CD1c-positive myeloid dendritic cell (primary cell): ENCODE data around the gene AP3S2.
"Not testable (repeated sequence)": the region's sequence is repeated elsewhere in the genome, so short reads cannot be mapped to it uniquely, and the experiment has no call there.

ENCODE experiments used
- DNase-seq: peaks from one replicate; pipeline ENCODE4 v3.0.0-alpha.2; 2016; ENCODE audit errors: extremely low spot score

AP3S2 gene

DNA sequence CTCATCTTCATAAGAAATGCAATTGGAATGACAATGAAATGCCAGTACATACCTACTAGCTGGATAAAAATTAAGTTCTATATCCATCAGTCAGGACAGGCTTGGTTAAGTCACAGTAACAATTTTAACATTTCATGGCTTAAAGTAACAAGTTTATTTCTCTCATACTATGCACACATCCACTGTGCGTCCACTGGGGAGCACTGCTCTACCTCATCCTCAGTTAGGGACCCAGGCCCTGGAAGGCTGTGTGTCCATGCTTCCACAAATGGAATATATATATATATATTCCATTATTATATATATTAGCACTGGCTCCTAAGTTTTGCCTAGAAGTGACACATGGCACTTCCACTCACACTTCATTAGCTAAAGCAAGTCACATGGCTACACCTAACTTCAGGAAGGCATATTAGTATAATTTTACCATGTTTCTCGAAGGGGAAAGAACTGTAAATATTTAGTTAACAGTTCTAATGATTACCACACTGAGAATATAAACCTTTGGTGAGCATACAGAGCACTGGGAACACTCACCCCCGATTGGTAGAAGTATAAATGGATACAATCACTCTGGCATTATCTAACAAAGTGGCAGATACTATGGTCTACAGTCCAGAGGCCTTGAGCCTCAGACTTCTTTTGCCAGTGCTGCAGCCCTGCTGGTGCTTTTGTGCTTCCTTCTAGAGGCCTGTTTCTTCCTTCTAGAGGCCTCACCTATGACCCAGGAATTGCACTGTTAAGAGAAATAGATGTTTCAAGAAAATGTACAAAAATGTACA lies 28.6 kb downstream of the AP3S2 start:
- no peak for DNase-seq

DNA sequence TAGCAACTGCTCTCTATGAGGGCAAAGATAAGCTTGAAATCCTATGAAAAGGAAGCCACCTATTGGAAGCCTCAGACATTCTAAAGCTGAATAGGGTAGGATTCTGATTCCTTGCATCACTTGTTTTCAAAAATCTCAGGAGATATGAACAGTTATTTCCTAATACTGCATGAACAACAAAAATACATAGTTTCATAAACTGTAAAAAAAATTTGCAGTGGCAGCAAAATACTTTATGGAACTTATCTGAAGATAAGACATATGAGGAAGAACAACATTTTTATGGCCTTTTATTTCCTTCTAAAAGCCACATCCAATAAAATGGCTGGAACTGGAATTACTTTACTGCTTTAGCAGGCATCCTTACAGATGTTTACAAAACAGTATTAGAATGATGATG lies 29.9 kb downstream of the AP3S2 start:
- DNase-seq, result no peak

DNA sequence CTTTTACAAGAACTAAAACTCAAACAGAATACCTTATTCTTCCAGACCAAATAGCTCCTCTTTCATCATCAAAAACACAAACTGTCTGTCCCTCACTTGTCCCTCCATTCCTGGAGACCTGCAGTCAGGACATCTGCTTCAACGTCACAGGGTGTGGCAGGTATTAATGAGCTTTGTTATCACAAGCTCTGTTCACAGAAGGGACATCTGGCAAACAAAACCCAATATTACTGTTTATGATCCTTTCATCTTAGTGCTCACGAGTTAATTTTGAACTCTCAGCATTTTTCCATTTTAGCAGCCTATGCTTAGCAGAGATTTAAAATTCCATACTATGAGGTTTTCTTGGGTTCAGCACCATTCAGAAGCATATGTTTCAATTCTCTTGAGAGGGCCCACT lies 32.9 kb downstream of the AP3S2 start:
- DNase-seq, result no peak

DNA sequence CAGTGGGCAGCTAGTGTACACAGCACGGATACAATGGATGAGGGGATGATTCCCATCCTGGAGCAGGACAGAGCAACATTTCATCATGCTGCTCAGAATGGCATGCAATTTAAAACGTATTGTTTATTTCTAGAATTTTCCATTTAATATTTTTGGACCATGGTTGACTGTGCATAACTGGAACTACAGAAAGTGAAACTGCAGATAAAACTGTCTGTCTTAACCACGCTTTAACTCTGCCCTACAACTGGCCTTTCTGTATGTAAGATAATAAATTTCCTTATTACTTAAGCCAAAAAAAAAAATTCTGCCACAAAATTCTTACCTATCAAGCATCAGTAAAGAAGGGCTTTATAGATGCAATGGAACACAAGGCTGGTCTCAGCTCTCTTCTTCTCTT lies 33.4 kb downstream of the AP3S2 start:
- DNase-seq, result no peak

DNA sequence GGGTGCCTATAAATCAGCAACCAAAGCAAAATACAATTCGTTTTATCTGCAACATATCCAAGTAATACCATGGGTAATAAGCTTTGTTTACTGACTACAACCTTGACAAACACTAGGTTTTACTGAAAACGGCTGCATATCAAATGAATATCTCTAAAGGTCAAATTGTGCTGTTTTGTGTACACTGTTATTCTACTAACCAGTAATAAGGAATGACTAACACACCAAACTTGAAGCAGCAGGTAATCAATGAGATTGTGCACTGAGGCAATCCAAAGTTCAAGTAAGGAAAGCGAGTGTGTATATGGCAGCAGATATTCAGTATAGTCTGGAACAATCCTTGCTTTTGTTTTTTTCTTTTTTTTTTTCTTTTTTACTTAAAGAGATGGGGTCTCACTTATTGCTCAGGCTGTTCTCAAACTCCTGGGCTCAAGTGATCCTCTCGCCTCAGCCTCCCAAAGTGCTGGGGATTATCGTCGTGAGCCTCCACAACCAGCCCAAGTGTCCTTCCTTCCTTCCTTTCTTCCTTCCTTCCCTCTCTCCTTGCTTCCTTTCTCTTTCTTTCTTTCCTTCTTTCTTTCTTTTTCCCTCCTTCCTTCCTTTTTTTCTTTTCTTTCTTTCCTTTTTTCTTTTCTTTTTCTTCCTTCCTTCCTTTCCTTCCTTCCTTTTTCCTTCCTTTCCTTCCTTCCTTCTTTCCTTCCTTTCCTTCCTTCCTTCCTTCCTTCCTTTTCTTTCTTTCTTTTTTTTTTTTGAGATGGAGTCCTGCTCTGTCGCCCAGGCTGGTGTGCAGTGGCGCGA lies 34.9 kb downstream of the AP3S2 start:
- DNase-seq, result no peak

DNA sequence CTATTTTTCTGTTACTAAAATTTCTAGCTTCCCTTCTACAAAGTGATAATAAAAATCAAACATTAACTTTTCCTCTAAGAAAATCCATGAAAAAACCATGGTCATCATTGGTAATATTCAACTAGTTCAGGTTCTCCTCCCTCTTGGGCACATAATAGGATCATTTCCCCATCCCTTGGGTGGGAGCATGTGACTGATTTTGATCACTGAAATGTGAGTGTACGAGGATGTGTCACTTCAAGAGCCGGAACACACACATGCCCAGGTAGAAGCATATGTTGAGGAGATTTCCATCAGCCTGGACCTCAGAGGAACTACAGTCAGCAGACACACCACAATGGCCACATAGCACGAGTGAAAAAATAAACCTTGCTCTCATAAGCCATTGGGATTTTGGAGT lies 36.1 kb downstream of the AP3S2 start:
- no peak for DNase-seq

DNA sequence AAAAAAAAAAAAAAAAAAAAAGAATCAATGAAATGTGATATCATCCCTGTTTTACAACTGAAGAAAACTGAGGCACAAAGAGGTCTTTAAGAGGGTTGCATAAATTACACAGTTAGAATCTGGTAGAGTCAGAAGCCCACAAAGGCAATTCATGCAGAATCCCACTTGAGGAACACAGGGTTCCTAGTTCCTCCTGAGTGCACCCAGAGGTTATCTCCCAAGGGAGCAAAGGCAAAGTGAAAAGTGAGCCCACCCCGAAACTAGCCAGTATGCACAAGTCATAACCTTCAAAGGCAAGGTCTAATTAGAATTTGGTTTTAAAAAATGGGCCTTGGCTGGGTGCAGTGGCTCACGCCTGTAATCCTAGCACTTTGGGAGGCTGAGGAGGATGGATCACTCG lies 37.8 kb downstream of the AP3S2 start:
- no peak for DNase-seq

DNA sequence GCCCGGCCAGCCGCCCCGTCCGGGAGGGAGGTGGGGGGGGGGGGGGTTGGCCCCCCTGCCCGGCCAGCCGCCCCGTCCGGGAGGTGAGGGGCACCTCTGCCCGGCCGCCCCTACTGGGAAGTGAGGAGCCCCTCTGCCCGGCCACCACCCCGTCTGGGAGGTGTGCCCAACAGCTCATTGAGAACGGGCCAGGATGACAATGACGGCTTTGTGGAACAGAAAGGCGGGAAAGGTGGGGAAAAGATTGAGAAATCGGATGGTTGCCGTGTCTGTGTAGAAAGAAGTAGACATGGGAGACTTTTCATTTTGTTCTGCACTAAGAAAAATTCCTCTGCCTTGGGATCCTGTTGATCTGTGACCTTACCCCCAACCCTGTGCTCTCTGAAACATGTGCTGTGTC lies 38.9 kb downstream of the AP3S2 start:
- not testable (repeated sequence) for DNase-seq

DNA sequence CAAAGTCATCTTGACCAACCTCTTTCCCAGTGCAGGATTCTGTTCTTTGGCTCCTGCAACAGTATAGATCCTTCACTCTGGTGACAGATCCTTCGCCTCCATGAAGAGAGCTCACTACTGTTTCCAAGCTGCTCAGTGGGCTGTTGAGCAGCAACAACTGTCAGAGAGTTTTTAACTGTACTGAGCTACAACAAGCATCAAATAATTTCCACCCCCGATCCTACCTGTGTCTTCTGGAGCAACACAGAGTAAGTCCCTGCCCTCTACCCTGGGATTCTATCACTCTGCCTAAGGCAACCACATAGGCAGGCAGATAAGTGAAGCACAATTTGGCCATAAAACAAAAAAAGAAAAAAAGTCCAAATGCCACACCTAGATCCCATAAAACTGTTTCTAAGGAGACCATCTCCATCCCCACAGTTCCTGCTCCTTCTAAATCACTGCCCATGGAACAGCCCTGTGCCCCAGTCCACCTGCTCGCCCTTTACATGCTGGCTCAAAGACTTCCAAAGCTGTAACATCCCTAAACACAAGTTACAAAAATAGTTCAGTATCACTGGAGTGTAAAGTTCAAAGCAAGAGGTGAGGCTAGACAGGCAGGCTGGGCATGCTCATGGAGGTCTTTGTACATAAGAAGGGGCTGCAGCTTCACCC lies 41.3 kb downstream of the AP3S2 start:
- no peak for DNase-seq

DNA sequence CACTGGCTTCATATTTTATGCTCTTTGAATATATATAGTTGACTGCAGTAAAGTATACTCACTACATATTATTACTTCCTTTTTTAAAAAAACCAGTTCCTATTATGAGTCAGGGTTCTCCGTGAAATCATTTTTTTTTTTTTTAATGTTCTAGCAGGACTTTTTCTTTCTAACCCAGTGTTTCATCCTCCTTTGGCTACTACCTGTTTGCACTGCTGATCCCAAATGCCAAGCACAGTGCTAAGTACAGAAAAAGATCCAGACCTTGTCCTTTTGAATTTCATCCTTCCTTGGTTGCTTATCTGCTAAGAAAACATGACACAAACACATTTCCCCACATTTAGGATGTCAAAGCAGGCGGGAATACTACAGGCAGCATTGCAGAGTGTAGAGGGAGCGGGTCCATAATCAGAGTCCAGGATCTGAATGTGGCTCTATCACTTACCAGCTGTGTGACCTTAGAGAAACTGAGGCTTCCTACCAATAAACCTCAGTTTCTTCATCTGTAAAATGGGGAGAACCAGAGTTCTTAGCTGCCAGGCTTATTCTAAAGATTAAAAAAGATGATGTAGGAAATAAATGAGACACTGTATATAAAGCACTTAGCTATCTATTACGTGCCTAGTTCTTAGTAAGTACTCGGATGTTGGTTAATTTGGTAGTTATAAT lies 42.0 kb downstream of the AP3S2 start:
- peak; percentile 82 for DNase-seq

DNA sequence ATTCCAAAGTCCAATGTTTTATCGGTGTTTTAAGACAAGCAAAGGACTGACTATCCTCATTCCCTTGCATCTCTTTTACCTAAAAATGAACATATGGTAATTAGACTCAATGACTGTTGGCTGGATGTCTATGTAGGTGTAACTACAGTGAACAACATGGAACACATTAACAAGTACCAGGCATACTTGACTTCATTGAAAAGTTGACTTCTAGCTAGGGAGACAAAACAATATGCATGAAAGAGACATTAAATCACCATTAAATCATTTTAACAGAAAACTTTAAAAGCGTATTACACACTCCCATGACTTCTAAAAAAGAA lies 44.9 kb downstream of the AP3S2 start:
- DNase-seq, result no peak

DNA sequence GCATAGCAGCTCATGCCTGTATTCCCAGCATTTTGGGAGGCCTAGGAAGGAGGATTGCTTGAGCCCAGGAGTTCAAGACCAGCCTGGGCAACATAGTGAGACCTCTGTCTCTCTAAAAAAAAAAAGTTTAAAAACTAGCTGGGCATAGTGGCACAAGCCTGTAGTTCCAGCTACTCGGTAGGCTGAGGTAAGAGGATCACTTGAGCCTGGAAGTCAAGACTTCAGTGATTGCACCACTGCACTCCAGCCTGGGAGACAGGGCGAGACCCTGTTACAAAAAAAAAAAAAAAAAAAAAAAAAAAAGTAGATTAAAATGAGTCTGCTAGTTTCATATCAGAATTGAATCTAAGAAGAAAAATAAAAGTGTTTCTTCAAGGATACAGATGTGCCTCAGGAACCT lies 46.7 kb downstream of the AP3S2 start:
- DNase-seq, result peak; percentile 5

DNA sequence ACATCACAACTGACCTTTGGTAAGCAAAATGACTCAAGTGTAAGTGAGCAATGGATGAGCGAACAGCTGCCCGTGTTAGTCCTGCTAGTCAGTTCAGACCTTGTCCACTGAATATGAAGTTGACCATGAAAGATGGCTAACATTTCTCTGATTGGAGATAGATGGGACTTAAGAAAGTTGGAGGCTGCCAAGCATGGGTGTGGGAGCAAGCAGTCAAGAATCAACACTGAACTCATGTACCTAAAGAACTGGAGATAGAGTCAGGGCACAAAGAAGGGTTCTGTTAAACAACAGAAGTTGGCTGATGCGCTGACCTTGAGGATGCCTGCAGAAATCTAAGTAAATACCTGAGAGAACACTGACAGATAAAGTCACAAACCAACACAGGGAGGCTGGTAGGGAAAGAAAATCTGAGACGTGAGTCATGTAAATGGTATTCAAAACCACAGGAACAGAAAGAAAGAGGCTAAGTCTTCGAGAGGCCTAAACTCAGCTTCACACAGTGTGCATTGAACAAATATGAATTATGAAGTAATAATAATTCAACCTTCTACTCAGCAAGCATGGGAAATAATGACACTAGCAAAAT lies 48.4 kb downstream of the AP3S2 start:
- peak; percentile 15 for DNase-seq

DNA sequence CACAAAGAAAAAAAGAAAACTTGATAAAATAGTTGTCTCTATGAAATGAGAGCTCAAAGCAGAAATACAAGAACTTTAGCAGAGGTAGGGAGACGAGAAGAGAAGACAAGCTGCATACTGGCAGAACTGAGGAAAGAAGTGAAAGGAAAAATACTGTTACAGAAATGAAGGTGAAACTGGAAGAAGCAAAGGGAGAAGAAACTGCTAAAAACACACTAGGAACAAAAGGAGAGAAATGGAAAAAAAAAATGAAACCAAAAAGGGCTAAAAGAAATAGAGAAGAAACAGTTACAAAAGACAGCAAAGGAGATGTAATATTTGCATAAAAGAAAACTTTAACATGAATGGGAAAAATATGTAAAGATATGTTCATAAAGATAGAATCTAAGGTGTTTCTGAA lies 51.8 kb downstream of the AP3S2 start:
- no peak for DNase-seq

DNA sequence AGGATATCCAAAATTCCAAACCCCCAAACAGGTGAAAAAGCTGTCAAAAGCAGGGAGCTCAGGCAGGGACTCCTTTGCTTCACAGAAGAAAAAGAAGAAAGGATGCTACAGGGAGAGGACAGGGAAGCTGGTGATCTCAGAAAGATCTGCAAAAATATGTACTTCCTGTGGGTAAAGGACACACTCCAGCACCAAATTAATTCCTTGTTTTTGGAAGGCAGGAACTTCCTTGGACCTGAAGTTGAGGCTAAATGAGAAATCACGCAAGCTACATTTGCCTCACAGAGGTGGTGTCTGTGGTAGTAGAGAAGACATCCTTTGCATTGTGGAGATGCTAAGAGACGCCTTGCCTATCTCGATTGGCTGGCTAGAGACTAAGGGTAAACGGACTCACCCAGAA lies 52.5 kb downstream of the AP3S2 start:
- DNase-seq, result no peak

DNA sequence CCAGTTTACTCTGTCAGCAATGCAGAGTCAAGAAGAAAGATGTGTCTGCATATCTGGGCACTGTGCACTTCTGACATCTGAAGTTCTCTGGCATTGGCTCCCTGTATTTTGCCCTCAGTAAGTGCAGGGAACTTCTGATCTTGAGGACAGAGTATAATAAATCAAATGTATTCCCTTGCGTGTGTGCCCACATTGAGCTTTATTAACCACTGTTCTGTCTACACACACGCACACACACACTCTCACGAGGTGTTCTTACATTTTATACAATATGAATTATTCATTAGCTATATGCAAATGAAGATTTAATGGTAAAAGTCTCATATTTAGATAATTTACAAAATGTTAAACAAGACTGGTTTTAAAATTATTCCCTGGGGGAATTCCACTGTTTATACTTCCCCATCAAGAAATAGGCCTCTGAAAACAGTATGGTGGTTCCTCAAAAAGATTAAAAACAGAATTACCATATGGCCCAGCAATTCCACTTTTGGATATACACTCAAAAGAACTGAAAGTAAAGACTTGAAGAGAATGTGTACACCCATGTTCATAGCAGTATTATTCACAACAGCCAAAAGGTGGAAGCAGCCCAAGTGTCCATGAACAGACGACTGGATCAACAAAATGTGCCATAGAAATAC lies 54.5 kb downstream of the AP3S2 start:
- peak; percentile 85 for DNase-seq

DNA sequence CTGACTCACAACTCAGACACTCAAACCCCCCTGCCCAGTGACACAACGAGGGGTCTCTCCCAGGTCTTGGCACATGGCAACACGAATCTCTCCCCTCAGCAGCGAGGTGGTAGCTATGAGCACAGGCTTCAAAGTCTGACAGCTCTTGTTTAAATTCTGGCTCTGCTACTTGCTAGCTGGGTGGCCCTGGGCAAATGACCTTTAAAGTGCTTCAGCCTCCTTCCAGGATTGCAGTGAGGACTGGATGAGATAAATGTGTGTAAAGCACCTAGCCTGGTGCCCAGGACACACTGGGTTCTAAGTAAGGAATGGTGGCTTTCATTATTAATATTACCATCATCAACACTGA lies 56.0 kb downstream of the AP3S2 start:
- DNase-seq, result no peak

DNA sequence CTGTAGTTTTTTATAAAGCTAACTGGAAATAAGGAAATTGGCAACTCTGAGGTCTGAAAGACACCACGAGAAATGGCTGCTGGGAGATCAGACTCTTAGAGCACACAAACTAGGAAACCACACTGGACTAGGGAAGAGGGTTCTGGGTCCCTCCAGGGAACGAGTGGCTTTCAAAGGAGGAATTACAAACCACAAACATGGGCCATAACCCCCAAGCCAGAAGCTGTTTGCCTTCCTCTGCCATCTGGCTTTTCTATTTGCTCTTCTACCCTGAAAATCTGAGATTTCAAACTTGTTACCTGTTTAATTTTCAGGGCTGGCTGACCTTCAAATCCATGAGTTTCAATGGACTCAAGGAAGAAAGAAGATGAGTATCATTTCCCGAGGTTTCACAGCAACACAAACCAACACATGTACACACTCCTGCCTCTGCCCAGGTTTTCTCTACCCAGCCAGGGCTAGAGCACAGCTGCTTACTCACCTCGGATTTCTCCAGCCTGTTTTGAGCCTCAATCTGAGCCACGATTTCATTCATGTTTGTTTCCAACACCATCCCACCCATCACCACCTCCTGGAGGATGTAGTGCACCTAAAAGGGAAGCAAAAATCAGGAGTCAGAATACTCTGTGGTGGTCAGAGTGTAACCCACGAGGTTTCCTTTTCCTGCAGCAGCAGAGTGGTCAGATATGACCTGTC lies 56.5 kb downstream of the AP3S2 start:
- peak; percentile 74 for DNase-seq

DNA sequence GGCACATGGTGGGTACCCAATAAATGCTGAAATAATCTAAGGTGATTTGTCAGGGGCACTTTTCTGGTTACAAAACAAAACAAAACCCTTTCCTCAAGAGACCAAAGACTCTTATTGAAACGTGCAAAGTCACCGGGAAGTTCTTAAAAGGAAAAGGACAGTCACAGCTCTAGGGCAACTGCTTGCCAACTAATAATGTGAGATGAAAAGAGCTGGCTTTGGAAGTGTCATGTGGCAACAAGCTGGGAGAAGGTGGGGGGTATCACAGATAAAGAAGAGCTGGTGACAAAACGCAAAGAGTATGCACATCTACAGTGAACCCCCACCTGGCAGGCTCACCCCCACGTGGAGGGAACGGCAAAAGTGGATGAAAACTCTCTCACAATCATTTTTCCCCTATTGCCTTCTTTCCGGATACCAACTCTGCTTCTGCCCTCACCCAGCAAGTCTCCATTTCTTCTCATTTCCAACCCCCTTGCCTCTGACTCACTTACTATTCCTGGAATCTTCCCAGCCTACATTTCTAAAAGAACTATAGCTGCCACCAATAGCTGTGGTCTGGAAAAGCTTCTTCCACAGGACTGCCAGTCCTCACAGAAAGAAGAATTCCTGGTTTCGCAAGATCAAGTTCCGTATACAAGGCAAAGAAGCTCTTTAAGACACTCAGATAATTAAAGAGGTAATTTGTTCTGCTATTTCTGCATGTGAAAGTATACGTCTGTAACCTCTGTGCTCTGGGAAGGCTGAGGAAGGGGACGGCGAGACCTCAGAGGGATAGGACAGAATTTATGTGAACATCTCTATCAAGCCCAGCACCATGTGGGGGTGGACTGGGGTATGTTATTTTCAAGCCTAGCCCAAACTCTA lies 57.3 kb downstream of the AP3S2 start:
- peak; percentile 85 for DNase-seq

DNA sequence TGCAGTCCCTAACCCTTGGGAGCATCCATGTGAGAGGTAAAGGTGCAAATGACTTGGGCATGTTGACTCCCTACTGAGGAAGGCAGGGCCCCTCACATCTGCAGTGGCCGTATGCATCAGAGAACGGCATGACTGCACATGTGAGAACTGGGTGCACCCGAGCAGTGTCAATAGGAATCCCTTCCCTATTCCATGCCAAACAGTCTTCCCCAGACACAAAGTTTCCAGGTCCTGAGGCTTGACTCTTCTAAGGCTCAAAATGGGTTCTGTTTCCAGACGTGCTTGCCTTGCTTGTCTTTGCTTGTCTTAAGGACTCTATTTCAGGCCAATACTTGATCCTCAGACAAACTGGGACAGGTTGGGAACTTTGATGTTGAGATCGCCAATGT lies 58.6 kb downstream of the AP3S2 start:
- peak; percentile 3 for DNase-seq
